ENCODE results near the gene MAPK8IP2. TPM values are rescaled to one million over a fixed set of nuclear protein-coding genes. Genes with fewer than 3 reads are reported as not detected.

Gene MAPK8IP2
- total and polyA plus RNA-seq, 2 of the 4 experiments (the other 2 are of a cell fraction) = under 0.01 to 0.14 TPM

- TF ChIP-seq ELK1 (IDR thresholded peaks at IDR 0.05; ENCODE audit: borderline replicate concordance, low read depth, low read length) (no peak), CTCF (conservative IDR thresholded peaks at IDR 0.05; ENCODE audit: low read depth, low read length) (no peak)
Measured at GRCh38 chr22:50584106-50585096, 16.2 kb upstream of the MAPK8IP2 start (continued).
